Trophoblast cell (in vitro differentiated cells and primary cell): ENCODE measurements around the gene SHCBP1.
"Not testable (repeated sequence)": the region's sequence is repeated elsewhere in the genome, so short reads cannot be mapped to it uniquely, and the experiment has no call there.

Experiments
- DNase-seq, 2 donors: peaks; one replicate each; pipeline ENCODE4 v3.0.0-alpha.2; 2016
- H2AFZ ChIP-seq: 2 replicates; pipeline ENCODE4 v1.6.1; 2013; ENCODE audit warnings: low read length, moderate library complexity, mild to moderate bottlenecking; ENCODE audit not compliant: insufficient read depth, poor library complexity
- H2AK5ac ChIP-seq: 2 replicates; pipeline ENCODE4 v1.6.1; 2013; ENCODE audit warnings: mild to moderate bottlenecking, low read length
- H2BK120ac ChIP-seq: 2 replicates; pipeline ENCODE4 v1.6.1; 2013; ENCODE audit warnings: low read length, mild to moderate bottlenecking, moderate library complexity; ENCODE audit not compliant: insufficient read depth, poor library complexity
- H2BK12ac ChIP-seq: 2 replicates; pipeline ENCODE4 v1.6.1; 2013; ENCODE audit warnings: mild to moderate bottlenecking, low read length, moderate library complexity
- H2BK5ac ChIP-seq: 2 replicates; pipeline ENCODE4 v1.6.1; 2013; ENCODE audit warnings: low read length, low read depth, moderate library complexity, mild to moderate bottlenecking; ENCODE audit not compliant: poor library complexity
- H3K14ac ChIP-seq: 2 replicates; pipeline ENCODE4 v1.6.1; 2013; ENCODE audit warnings: mild to moderate bottlenecking, low read length
- H3K18ac ChIP-seq: 2 replicates; pipeline ENCODE4 v1.6.1; 2013; ENCODE audit warnings: mild to moderate bottlenecking, low read length
- H3K23ac ChIP-seq: 2 replicates; pipeline ENCODE4 v1.6.1; 2013; ENCODE audit warnings: low read length
- H3K27ac ChIP-seq: 2 replicates; pipeline ENCODE4 v1.5.1; 2013; ENCODE audit warnings: low read depth, mild to moderate bottlenecking, inconsistent platforms, low read length, moderate library complexity
- H3K27me3 ChIP-seq: 2 replicates; pipeline ENCODE4 v1.6.1; 2013; ENCODE audit warnings: inconsistent platforms, mild to moderate bottlenecking, low read length, moderate library complexity; ENCODE audit not compliant: insufficient read depth
- H3K36me3 ChIP-seq, 2 experiments: 1 replicate in 1 of 2; 2 replicates in 1 of 2; pipeline ENCODE4 v1.6.1; 2013; ENCODE audit warnings: low read length in 2 of 2, mild to moderate bottlenecking in 2 of 2, moderate library complexity in 1 of 2; ENCODE audit not compliant: insufficient read depth in 2 of 2, control insufficient read depth in 1 of 2
- H3K4ac ChIP-seq: 2 replicates; pipeline ENCODE4 v1.6.1; 2013; ENCODE audit warnings: low read depth, mild to moderate bottlenecking, low read length, moderate library complexity
- H3K4me1 ChIP-seq, 2 experiments: 1 replicate in 1 of 2; 2 replicates in 1 of 2; pipeline ENCODE4 v1.6.1; 2013; ENCODE audit warnings: low read length in 2 of 2, mild to moderate bottlenecking in 2 of 2, moderate library complexity in 1 of 2; ENCODE audit not compliant: insufficient read depth in 2 of 2, control insufficient read depth in 1 of 2
- H3K4me2 ChIP-seq: 2 replicates; pipeline ENCODE4 v1.6.1; 2013; ENCODE audit warnings: inconsistent platforms, mild to moderate bottlenecking, low read length, moderate library complexity
- H3K4me3 ChIP-seq: 2 replicates; pipeline ENCODE4 v1.5.1; 2013; ENCODE audit warnings: mild to moderate bottlenecking, low read depth, low read length, inconsistent platforms
- H3K79me1 ChIP-seq: one replicate; pipeline ENCODE4 v1.6.1; 2013; ENCODE audit warnings: low read length
- H3K79me2 ChIP-seq: 2 replicates; pipeline ENCODE4 v1.6.1; 2013; ENCODE audit warnings: low read length, mild to moderate bottlenecking; ENCODE audit not compliant: control insufficient read depth, insufficient read depth, poor library complexity
- H3K9ac ChIP-seq: 2 replicates; pipeline ENCODE4 v1.6.1; 2013; ENCODE audit warnings: mild to moderate bottlenecking, low read length
- H3K9me3 ChIP-seq: 2 replicates; pipeline ENCODE4 v1.6.1; 2013; ENCODE audit warnings: low read depth, mild to moderate bottlenecking, control low read depth, inconsistent platforms, low read length; ENCODE audit not compliant: insufficient read depth
- H4K12ac ChIP-seq: 2 replicates; pipeline ENCODE4 v1.6.1; 2013; ENCODE audit warnings: low read depth, mild to moderate bottlenecking, low read length, moderate library complexity
- H4K8ac ChIP-seq: 2 replicates; pipeline ENCODE4 v1.6.1; 2013; ENCODE audit warnings: low read depth, mild to moderate bottlenecking, low read length, moderate library complexity
- H4K91ac ChIP-seq: one replicate; pipeline ENCODE4 v1.6.1; 2013; ENCODE audit warnings: low read depth, mild to moderate bottlenecking, low read length, moderate library complexity
- WGBS: extraction: QIAGEN DNeasy Blood & Tissue Kit; methylation state at CpG from one replicate; pipeline ENCODE4 v1.1.7; 2013; ENCODE audit warnings: missing lambda C conversion rate; ENCODE audit not compliant: insufficient read length, insufficient coverage; ENCODE audit errors: extremely low coverage; 5-methylcytosine and 5-hydroxymethylcytosine counted together

Gene SHCBP1

DNA sequence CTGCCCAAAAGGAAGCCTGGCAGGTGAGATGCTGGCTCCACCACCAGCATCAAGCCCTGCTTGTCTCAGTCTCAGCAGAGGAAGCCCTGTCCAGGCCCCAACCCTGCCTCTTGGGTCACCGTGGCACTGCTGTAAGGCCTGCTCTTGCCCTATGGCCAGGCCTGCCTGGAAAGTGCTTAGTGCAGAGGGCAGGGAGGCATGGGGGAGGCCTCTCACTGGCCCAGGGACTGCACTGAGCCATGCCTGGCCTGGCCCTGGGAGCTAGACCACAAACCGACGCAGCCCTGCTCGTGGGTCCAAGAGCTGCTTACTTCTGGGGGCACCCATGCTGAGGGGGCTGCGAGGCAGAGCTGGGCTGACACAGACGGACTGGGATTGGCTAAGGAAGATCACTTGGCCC is 3.7 kb upstream of the SHCBP1 start:
- not testable (repeated sequence) for H3K9me3 ChIP-seq, H3K4me3 ChIP-seq, H4K8ac ChIP-seq, H3K4me2 ChIP-seq, H3K14ac ChIP-seq, H3K27ac ChIP-seq, H3K4me1 ChIP-seq, H3K79me2 ChIP-seq, H2AFZ ChIP-seq, H3K18ac ChIP-seq, H3K23ac ChIP-seq, H4K12ac ChIP-seq, H3K36me3 ChIP-seq, H2AK5ac ChIP-seq, H3K4ac ChIP-seq, H3K9ac ChIP-seq, H3K27me3 ChIP-seq, H3K79me1 ChIP-seq, H2BK120ac ChIP-seq, H4K91ac ChIP-seq, H2BK5ac ChIP-seq, DNase-seq, H2BK12ac ChIP-seq
- WGBS: no CpG with 5 or more reads among the region's 6 CpGs

DNA sequence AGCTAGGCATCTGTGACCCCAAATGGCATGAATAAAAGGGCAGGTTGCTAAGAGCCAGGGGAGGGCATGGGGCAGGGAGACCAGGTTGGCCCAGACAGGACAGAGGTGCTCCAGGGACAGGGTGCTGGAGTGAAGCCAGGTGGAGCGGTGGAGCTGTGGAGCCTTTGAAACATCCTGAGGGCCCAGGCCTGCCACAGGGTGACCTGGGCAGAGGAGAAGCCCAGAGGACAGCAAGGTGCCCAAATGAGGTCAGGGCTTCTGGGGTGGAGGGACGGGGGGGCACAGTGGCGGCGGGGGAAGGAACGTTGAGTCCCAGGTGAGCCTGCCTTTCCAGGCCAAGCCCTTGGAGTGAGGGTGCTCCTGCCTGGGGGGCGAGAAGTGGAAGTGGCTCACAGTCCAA is 2.5 kb upstream of the SHCBP1 start:
- not testable (repeated sequence) for H3K18ac ChIP-seq, H2BK5ac ChIP-seq, H3K36me3 ChIP-seq, H4K12ac ChIP-seq, H3K14ac ChIP-seq, DNase-seq, H2BK120ac ChIP-seq, H3K4ac ChIP-seq, H3K4me3 ChIP-seq, H3K4me2 ChIP-seq, H3K79me2 ChIP-seq, H3K27ac ChIP-seq, H2BK12ac ChIP-seq, H3K27me3 ChIP-seq, H2AK5ac ChIP-seq, H4K8ac ChIP-seq, H3K9ac ChIP-seq, H3K4me1 ChIP-seq, H3K23ac ChIP-seq, H3K9me3 ChIP-seq, H3K79me1 ChIP-seq, H2AFZ ChIP-seq, H4K91ac ChIP-seq
- whole genome bisulfite sequencing: no CpG with 5 or more reads among the region's 6 CpGs

GRCh38 chr16:46623246-46623645 is 2.1 kb upstream of the SHCBP1 start:
- WGBS: no CpG with 5 or more reads among the region's 8 CpGs
- not testable (repeated sequence) for H3K23ac ChIP-seq, H3K4me1 ChIP-seq, H2BK120ac ChIP-seq, H4K12ac ChIP-seq, H2BK12ac ChIP-seq, H4K8ac ChIP-seq, H3K14ac ChIP-seq, H2AFZ ChIP-seq, H4K91ac ChIP-seq, H3K9ac ChIP-seq, H3K4me2 ChIP-seq, H3K79me2 ChIP-seq, H3K18ac ChIP-seq, H3K9me3 ChIP-seq, H3K4me3 ChIP-seq, H3K36me3 ChIP-seq, H3K27me3 ChIP-seq, H3K79me1 ChIP-seq, H2BK5ac ChIP-seq, DNase-seq, H2AK5ac ChIP-seq, H3K27ac ChIP-seq, H3K4ac ChIP-seq

DNA sequence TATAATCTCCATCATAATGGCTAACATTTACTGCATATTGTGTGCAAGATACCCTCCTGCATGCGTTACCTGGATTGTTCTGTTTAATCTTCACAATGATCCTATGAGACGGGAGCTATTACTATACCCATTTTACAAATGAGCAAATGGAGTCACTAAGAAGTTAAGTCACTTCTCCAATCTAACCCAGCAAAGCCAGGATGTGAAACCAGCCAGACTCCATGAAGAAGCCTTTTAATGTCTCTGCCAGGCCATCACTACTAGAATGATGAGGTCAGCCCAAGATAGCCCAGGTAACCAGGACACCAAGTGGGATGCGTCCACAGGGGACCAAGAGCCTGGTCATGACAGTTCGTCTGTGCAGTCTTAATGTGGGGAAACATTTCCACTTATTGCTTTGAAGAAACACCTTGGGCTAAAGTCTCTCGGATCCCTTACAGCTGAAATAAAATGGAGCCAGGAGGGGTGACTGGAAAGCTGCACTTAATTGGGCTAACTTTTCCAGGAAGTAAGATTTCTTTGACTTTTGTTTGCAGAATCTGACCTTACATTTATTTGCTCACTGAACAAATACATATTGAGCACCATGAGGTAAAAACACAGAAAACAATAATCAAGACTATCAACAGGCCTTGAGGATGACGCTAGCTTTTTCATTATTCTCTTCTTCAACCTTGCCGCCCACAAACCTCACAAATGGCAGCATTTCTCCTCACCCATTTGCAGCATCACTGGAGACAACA is 926 bp upstream of the SHCBP1 start:
- WGBS: no CpG with 5 or more reads among the region's 7 CpGs
- H3K9ac ChIP-seq: no peak overlapping the region

More for the DNA sequence above, 926 bp upstream of the SHCBP1 start:
- Histone ChIP-seq H2AFZ (no peak overlapping the region), H3K79me1 (peaks cover 3% of the 10 kb centered on the region), H2AK5ac (peak overlapping the region; percentile 29), H3K23ac (no peak overlapping the region), H3K27ac (no peak overlapping the region), H3K4me1 (peaks cover 0 to 3% of the 10 kb centered on the region in 2 experiments), H3K27me3 (no peaks in the 10 kb centered on the region), H2BK5ac (no peak overlapping the region), H2BK120ac (no peak overlapping the region), H4K91ac (no peak overlapping the region), H3K4me2 (no peak overlapping the region), H3K36me3 (peaks cover 4% of the 10 kb centered on the region in 2 experiments), H3K14ac (no peak overlapping the region), H3K4me3 (no peak overlapping the region), H4K12ac (no peak overlapping the region), H3K18ac (no peak overlapping the region), H3K9me3 (no peaks in the 10 kb centered on the region), H4K8ac (no peak overlapping the region), H2BK12ac (no peak overlapping the region), H3K4ac (no peak overlapping the region), H3K79me2 (peaks cover 4% of the 10 kb centered on the region)
- no peak for DNase-seq
